Measurements from ENCODE around the gene RHOG. TPM values are rescaled to one million over a fixed set of nuclear protein-coding genes. Genes with fewer than 3 reads are reported as not detected.
A peak's percentile ranks its signal among the peaks of the same experiment; 100 is the strongest.
"Not testable (repeated sequence)": the region's sequence is repeated elsewhere in the genome, so short reads cannot be mapped to it uniquely, and the experiment has no call there.

RHOG gene
- total RNA-seq, 2 donors from 2014 or later: 151 to 154 TPM

GRCh38 chr11:3867209-3868091 is 26.7 kb upstream of the RHOG start:
- Mint-ChIP-seq H3K9me3 (no peaks in the 10 kb centered on the region), H3K4me3 (peak overlapping the region; percentile 53), H3K36me3 (ENCODE audit: low read depth) (peaks cover 7% of the 10 kb centered on the region), H3K27me3 (no peaks in the 10 kb centered on the region), H3K4me1 (peaks cover 54% of the 10 kb centered on the region), H3K27ac (peak overlapping the region; percentile 64)
- peak; percentile 79 for ATAC-seq (replicated peaks)

GRCh38 chr11:3866836-3867208 is 26.1 kb upstream of the RHOG start:
- Mint-ChIP-seq H3K4me3 (peak overlapping the region; percentile 53), H3K36me3 (ENCODE audit: low read depth) (peaks cover under 1% of the 10 kb centered on the region), H3K27me3 (no peaks in the 10 kb centered on the region), H3K9me3 (no peaks in the 10 kb centered on the region), H3K4me1 (peaks cover 56% of the 10 kb centered on the region), H3K27ac (peak overlapping the region; percentile 64)
- ATAC-seq (replicated peaks): no peak

DNA sequence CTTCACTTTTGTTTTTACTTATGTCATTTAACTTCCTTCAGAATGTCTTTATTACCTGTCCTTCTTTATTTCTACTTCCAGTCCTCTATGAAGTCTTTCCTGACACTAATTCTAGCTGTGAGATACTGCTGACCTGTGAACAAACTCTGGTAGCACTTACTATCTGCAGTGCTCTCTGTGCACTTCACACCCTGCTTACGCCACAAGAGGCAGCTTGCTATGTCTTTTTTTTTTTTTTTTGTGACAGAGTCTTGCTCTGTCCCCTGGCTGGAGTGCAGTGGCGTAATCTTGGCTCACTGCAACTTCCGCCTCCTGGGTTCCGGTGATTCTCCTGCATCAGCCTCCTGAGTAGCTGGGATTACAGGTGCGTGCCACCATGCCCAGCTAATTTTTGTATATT is 25.4 kb upstream of the RHOG start:
- no peaks in the 10 kb centered on the region for H3K9me3 Mint-ChIP-seq
- ATAC-seq (replicated peaks): no peak
- H3K27ac Mint-ChIP-seq: peak overlapping the region; percentile 51
- H3K4me1 Mint-ChIP-seq: peaks cover 54% of the 10 kb centered on the region
- H3K27me3 Mint-ChIP-seq: no peaks in the 10 kb centered on the region
- no peaks in the 10 kb centered on the region for H3K36me3 Mint-ChIP-seq (ENCODE audit: low read depth)
- peak overlapping the region; percentile 53 for H3K4me3 Mint-ChIP-seq

- no peaks in the 10 kb centered on the region for H3K9me3 Mint-ChIP-seq
- peaks cover 56% of the 10 kb centered on the region for H3K4me1 Mint-ChIP-seq
- no peaks in the 10 kb centered on the region for H3K36me3 Mint-ChIP-seq (ENCODE audit: low read depth)
- peak overlapping the region; percentile 51 for H3K27ac Mint-ChIP-seq
- H3K4me3 Mint-ChIP-seq: peak overlapping the region; percentile 53
- ATAC-seq (replicated peaks): no peak
- H3K27me3 Mint-ChIP-seq: no peaks in the 10 kb centered on the region
Measured at GRCh38 chr11:3865388-3866193, 24.8 kb upstream of the RHOG start.

DNA sequence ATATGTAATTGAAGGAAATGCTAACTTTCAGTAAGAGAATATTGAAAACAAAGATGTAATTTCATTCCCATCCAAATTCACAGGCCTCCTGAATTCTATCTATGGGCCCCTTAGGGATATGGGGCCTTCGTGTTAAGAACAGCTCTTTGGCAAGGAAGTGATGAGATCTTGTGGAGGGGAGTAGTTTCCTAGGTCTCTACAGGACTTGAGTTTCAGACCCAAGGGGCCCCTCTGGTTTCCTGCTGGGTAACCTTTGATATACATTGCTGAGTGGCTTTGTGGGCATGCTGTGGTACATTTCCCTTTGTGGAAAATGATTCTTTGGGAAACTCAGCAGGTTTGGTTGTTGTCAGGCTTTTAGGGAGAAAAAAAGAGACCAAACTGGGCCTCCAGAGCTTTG is 20.9 kb upstream of the RHOG start:
- H3K4me1 Mint-ChIP-seq: peaks cover 54% of the 10 kb centered on the region
- H3K4me3 Mint-ChIP-seq: peak overlapping the region; percentile 79
- peak overlapping the region; percentile 86 for H3K27ac Mint-ChIP-seq
- no peaks in the 10 kb centered on the region for H3K9me3 Mint-ChIP-seq
- H3K27me3 Mint-ChIP-seq: no peaks in the 10 kb centered on the region
- peak; percentile 11 for ATAC-seq (replicated peaks)
- H3K36me3 Mint-ChIP-seq (ENCODE audit: low read depth): peaks cover 15% of the 10 kb centered on the region

- not testable (repeated sequence) for H3K27me3 Mint-ChIP-seq, H3K9me3 Mint-ChIP-seq
- H3K27ac Mint-ChIP-seq: peak overlapping the region; percentile 86
- H3K36me3 Mint-ChIP-seq (ENCODE audit: low read depth): peaks cover 22% of the 10 kb centered on the region
- H3K4me1 Mint-ChIP-seq: peaks cover 49% of the 10 kb centered on the region
- peak; percentile 56 for ATAC-seq (replicated peaks)
- H3K4me3 Mint-ChIP-seq: peak overlapping the region; percentile 79
Measured at GRCh38 chr11:3860898-3861393, 20.2 kb upstream of the RHOG start.

DNA sequence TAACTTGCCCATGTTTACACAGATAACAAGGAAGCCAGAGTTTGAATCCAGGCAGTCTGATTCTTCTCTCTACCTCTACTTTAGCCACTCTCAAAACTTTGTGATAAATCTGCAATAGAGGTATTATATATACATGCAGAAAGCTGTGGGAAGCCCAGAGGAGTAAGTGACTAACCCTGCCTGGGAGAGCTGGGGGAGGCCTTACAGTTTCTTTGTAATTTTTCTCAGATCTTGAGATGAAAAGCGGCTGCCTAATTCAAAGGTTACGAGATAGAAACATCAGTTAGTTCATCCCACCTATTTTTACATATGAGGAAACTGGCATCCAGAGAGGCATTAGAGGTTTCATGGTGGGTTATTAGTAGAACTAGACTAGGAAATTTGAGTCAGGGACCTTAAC is 19.6 kb upstream of the RHOG start:
- Mint-ChIP-seq H3K36me3 (ENCODE audit: low read depth) (peaks cover 25% of the 10 kb centered on the region), H3K4me3 (peak overlapping the region; percentile 79), H3K27ac (peak overlapping the region; percentile 86), H3K4me1 (peaks cover 43% of the 10 kb centered on the region), H3K9me3 (no peaks in the 10 kb centered on the region), H3K27me3 (no peaks in the 10 kb centered on the region)
- peak; percentile 63 for ATAC-seq (replicated peaks)

- Mint-ChIP-seq H3K27me3 (no peaks in the 10 kb centered on the region), H3K4me3 (peak overlapping the region; percentile 79), H3K9me3 (no peaks in the 10 kb centered on the region), H3K27ac (peak overlapping the region; percentile 86), H3K4me1 (peaks cover 37% of the 10 kb centered on the region), H3K36me3 (ENCODE audit: low read depth) (peaks cover 33% of the 10 kb centered on the region)
- ATAC-seq (replicated peaks): no peak
Measured at GRCh38 chr11:3859373-3859881, 18.7 kb upstream of the RHOG start.

DNA sequence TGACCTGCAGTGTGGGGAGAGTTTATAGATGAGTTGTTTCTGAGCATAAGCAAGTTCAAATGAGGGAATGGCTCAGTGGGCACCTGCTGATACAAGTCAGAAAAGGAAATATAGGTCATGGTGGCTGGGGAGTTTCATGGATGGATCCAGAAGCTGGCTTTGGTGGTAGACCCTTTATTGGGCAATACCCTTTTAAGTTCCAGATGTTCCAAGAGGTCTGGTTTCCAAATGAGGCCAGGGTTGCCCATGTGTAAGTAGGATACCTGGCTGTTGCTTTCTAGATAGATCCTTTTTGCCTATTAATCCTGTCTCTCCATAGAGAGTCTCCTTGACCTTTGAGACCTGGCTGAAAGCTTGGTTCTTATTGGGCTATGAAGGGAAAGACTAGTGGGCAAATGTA is 16.9 kb upstream of the RHOG start:
- Mint-ChIP-seq H3K27me3 (no peaks in the 10 kb centered on the region), H3K27ac (peak overlapping the region; percentile 65)
- no peak for ATAC-seq (replicated peaks)

GRCh38 chr11:3856856-3857553 is 16.2 kb upstream of the RHOG start:
- peak overlapping the region; percentile 79 for H3K4me3 Mint-ChIP-seq
- ATAC-seq (replicated peaks): no peak

More for the DNA sequence above, 16.9 kb upstream of the RHOG start:
- Mint-ChIP-seq H3K4me1 (peaks cover 46% of the 10 kb centered on the region), H3K36me3 (ENCODE audit: low read depth) (peaks cover 34% of the 10 kb centered on the region), H3K4me3 (peak overlapping the region; percentile 79), H3K9me3 (no peaks in the 10 kb centered on the region)

DNA sequence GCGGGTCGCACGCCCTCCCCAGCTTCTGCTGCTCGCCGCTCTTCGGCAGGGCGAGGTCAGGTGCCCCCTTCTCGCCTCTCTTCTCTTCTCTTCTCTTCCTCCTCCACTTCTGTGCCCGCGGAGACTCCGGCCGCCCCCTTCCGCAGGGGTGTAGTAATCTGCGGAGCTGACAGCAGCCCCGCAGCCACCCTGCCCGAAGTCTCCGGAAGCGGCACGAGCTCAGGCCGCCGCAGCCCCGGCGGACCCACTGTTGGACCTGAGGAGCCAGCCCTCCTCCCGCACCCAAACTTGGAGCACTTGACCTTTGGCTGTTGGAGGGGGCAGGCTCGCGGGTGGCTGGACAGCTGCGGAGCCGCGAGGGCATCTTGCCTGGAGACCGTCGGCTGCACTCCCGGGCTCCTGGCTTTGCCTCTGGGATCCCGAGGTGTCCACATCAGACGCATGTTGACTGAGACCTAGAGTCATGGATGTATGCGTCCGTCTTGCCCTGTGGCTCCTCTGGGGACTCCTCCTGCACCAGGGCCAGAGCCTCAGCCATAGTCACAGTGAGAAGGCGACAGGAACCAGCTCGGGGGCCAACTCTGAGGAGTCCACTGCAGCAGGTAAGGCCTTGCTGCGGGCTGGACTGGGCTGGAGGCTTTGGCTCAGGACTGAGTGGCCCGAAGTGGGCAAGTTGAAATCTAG is 15.2 kb upstream of the RHOG start:
- H3K27me3 Mint-ChIP-seq: no peaks in the 10 kb centered on the region
- peak; percentile 8 for ATAC-seq (replicated peaks)
- peak overlapping the region; percentile 65 for H3K27ac Mint-ChIP-seq
- H3K9me3 Mint-ChIP-seq: no peaks in the 10 kb centered on the region
- H3K4me1 Mint-ChIP-seq: peaks cover 41% of the 10 kb centered on the region
- H3K36me3 Mint-ChIP-seq (ENCODE audit: low read depth): peaks cover 34% of the 10 kb centered on the region
- H3K4me3 Mint-ChIP-seq: peak overlapping the region; percentile 79

More at GRCh38 chr11:3856856-3857553, 16.2 kb upstream of the RHOG start:
- H3K9me3 Mint-ChIP-seq: no peaks in the 10 kb centered on the region
- peaks cover 34% of the 10 kb centered on the region for H3K36me3 Mint-ChIP-seq (ENCODE audit: low read depth)
- peaks cover 49% of the 10 kb centered on the region for H3K4me1 Mint-ChIP-seq
- H3K27ac Mint-ChIP-seq: peak overlapping the region; percentile 65
- H3K27me3 Mint-ChIP-seq: no peaks in the 10 kb centered on the region

- Mint-ChIP-seq H3K36me3 (ENCODE audit: low read depth) (peaks cover 34% of the 10 kb centered on the region), H3K4me1 (peaks cover 37% of the 10 kb centered on the region), H3K4me3 (peak within 1 kb of the TSS; percentile 79), H3K27ac (peak within 1 kb of the TSS; percentile 81), H3K27me3 (no peaks in the 10 kb centered on the region), H3K9me3 (no peaks in the 10 kb centered on the region)
- peak; percentile 75 for ATAC-seq (replicated peaks)
Measured at GRCh38 chr11:3854977-3855807, 14.4 kb upstream of the RHOG start, which contains the start of gene STIM1. Gene STIM1 (plus strand): TSS chr11:3855664. CDS start chr11:3856271, 607 bp downstream.

DNA sequence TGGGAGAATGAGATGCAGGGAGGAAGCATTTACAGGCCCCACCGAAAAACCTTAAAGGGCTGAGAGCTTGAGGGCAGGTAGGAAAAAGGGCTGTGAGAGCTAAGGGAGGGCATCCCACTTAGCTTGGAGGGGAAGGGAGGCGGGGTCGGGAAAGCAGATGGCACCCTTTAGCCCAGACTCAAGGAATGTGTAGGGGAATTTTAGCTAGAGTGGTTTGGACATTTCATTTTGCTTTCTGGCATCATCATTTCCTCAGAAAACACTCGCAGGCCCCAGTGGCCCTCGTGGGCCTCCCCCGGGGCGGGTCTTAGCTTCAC is 13.9 kb upstream of the RHOG start:
- no peaks in the 10 kb centered on the region for H3K27me3 Mint-ChIP-seq
- H3K27ac Mint-ChIP-seq: peak overlapping the region; percentile 81
- H3K9me3 Mint-ChIP-seq: no peaks in the 10 kb centered on the region
- peaks cover 36% of the 10 kb centered on the region for H3K4me1 Mint-ChIP-seq
- peaks cover 34% of the 10 kb centered on the region for H3K36me3 Mint-ChIP-seq (ENCODE audit: low read depth)
- ATAC-seq (replicated peaks): no peak
- peak overlapping the region; percentile 79 for H3K4me3 Mint-ChIP-seq

All from activated T-helper 17 cell treated with anti-CD3 and anti-CD28 coated beads, Interleukin-2, amount 50 U/mL, for 72 hours (primary cell).